ENCODE measurements around the gene TCTN3.
"Not testable (repeated sequence)": the region's sequence is repeated elsewhere in the genome, so short reads cannot be mapped to it uniquely, and the experiment has no call there.

The TCTN3 gene

DNA sequence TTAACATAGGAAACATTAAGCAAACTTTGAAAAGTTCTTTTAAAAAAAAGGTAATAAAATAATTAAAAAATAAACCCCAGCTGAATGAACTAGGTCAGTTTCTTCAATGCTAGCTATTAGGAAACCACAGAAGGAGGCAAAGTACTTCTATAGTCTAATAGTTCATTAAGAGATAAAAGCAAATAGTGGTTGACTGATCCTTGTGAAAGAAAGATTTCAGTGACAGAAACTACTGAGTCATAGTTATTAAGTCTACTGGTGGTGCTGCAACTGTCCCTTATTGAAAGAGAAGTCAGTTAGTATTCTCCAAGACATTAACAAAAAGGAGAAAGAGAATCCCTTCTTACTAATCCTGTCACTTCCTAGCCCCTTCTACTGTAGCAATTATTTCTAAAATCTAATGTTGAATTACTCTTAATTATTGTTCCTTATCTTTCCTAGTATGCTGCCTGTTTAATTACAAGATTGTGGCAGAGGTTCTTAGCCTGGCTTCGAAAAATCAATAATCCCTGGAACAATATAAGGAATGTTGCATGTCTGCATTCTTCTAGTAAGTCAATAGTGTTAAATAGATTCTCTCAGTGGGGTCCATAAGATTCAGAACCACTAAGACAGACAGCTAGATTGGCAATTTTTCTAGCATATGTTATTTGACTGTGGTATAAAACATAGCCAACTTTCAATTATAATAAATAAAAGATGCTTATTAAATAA, 18.2 kb downstream of the TCTN3 start:
- no peak for DNase-seq

DNA sequence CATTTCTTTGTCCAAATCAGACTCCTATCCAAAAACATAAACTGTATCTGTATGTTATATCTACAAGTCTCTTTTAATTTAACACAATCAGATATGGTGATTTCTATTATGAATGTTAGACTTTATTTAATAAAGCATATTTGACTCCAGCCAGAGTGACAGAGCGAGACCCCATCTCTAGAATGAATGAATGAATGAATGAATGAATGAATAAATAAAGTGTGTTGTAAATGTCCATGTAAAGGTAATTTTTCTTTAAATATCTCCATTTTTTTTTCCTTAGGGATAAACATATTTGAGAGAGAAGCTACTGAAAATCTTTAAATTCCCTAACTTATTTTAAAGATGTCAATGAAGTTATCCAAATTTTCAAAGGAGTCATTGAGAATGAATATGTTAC, 19.1 kb downstream of the TCTN3 start:
- no peak for DNase-seq

DNA sequence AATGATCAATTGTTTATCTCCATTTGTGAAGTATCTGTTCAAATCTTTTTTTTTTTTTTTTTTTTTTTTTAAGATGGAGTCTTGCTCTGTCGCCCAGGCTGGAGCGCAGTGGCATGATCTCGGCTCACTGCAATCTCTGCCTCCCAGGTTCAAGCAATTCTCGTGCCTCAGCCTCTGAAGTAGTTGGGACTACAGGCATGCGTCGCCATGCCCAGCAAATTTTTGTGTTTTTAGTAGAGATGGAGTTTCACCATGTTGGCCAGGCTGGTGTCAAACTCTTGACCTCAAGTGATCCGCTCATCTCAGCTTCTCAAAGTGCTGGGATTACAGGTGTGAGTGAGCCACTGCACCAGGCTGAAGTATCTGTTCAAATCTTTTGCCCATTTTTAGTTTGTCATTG, 21.1 kb downstream of the TCTN3 start:
- not testable (repeated sequence) for DNase-seq

- no peak for DNase-seq
Observed at GRCh38 chr10:95664543-95664942, 29.2 kb downstream of the TCTN3 start.

DNA sequence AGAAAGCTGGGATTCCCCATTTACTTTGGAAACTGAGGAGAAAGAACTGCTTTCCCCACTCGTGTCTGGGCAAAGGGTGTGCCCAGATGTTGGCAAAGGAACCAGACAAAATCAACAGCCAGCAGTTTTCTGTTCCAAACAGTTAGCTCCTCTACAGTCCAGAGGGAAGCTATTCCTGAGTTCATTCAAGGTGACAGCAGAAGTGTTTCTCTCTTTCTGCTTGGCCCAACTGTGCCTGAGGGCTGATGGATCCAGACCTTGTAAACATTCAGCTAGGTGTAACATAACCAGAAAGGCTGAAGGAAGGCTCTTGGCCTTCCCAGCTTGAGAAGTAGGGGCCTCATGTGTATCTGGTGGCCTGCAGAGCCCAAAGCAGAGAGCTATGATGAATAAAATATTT, 30.2 kb downstream of the TCTN3 start:
- DNase-seq, result no peak

DNA sequence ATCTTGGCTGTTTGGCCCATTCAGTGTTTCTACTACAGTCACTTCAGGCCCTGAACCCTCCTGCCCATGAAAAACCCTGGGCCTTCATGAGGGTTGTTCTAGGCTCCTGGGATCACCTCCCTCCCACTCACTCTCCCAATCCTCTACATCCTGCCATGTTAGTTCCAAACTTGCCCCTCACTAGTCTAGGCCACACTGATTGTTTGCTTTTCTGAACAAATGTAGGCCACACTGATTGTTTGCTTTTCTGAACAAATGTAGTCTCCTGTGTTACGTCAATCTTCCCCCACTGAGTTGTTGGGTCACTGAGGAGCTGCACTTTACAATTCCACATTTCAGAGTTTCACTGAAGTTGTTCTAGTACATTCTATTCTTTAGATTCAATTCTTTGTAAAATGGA, 31.9 kb downstream of the TCTN3 start:
- no peak for DNase-seq

- peak; percentile 2 for DNase-seq
Observed at GRCh38 chr10:95660283-95660682, 33.4 kb downstream of the TCTN3 start.

DNA sequence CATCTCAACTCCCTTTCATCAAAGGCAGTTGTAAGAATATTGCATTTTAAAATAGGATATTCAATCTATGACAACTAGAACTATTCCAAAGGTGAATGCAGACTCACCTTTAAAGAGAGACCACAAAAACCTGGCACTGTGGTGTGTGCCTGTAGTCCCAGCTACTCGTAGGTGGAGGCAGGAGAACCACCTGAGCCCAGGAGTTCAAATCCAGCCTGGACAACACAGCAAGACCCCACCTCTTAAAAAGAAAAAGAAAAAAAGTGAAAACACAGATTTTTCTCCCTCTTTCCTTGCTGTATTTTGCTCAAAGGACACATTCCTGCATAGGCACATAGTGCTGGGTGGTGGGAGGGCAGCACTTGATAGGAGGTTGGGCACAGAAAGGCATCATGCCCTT, 36.5 kb downstream of the TCTN3 start:
- DNase-seq, result no peak

DNA sequence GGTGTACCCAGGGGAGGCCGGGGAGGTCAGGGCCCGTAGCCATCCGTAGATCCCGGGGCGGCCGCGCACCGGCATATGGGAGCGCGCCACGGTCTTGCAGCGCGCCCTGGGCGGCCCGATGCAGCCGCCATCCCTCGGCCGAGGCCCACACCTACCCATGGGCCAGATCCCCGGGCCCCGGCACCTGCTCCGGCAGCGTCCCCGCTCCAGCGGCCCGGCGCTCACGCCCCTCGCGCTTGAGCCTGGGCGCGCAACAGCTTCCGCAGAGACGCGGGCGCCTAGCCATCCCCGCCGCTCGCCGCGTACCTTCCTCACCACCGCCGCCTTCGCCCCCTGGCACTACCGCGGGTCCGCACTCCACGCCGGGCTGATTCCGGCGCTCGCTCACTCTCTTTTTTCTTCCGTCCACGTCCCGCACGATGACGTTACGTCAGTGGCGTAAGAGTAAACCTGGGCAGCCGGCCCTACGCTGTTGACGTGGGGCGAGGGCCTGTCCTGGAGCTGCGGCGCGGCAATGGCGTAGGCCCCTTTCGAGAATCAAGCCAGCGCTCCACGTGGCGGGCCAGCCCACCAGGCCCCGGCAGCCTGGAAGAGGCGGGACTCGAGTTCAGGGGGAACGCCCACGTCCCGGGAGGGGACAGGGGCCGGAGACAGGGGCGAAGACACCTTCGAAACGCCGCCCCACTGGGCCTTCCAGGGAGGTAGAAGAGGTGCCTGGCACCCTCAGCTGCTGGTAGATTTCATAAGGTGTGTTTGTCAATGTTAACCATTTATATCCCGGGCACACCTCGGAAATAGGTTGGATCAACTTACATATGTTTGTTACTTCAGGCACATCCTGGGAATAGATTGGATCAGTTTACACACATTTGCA, 37.2 kb downstream of the TCTN3 start, which contains the start of gene ALDH18A1:
Gene ALDH18A1 (minus strand): TSS at position 421 of the 874 bp plus-strand sequence. CDS start 3,334 bp downstream, outside the sequence.
- DNase-seq, result peak; percentile 88

- no peak for DNase-seq
Observed at GRCh38 chr10:95655571-95656290, 38.0 kb downstream of the TCTN3 start.

GRCh38 chr10:95653895-95654294, 39.8 kb downstream of the TCTN3 start:
- DNase-seq, result no peak

GRCh38 chr10:95651346-95652060, 42.2 kb downstream of the TCTN3 start:
- DNase-seq, result no peak

GRCh38 chr10:95650232-95650631, 43.5 kb downstream of the TCTN3 start:
- DNase-seq, result peak; percentile 42

DNA sequence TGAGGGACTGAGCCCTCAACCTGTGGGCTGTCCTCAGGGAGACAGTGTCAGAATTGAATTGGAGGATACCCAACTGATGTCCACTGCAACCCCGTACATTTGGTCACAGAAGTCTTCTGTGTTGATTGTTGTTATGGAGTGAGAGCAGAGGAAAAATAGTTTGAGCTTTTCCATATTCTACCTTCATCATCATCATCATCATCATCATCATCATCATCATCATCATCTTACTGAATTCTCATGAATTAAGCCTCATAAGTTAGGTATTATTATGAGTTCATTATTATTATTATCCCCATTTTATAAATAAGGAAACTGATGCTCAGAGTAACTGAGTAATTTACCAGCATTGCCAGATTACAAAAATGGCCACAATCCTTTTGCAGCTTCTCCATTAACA, 45.6 kb downstream of the TCTN3 start:
- DNase-seq, result no peak

- no peak for DNase-seq
Observed at GRCh38 chr10:95646160-95646559, 47.6 kb downstream of the TCTN3 start.

- DNase-seq, result no peak
Observed at GRCh38 chr10:95644901-95645300, 48.8 kb downstream of the TCTN3 start.

DNA sequence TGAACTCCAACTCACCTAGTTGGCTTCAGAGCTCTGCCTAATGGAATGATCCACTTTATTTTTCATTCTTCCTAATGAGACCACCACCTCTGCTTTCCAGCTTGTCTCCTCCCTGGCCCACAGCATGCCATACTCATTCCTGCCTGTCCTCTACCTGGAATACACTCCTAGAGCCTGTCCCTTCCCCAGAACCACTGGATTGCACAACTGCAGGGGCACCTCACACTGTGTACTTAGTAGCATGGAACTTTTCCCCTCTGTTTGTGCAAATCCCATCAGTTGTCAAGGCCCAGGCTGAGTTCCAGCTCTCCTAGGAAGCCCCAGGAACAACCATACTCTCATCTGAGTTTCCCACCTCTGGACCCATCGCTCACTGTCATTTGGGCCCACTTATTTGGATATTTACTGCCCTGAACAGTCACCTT, 52.8 kb downstream of the TCTN3 start:
- DNase-seq, result no peak

GRCh38 chr10:95637911-95638310, 55.8 kb downstream of the TCTN3 start:
- no peak for DNase-seq

- no peak for DNase-seq
Observed at GRCh38 chr10:95637140-95637539, 56.6 kb downstream of the TCTN3 start.

DNA sequence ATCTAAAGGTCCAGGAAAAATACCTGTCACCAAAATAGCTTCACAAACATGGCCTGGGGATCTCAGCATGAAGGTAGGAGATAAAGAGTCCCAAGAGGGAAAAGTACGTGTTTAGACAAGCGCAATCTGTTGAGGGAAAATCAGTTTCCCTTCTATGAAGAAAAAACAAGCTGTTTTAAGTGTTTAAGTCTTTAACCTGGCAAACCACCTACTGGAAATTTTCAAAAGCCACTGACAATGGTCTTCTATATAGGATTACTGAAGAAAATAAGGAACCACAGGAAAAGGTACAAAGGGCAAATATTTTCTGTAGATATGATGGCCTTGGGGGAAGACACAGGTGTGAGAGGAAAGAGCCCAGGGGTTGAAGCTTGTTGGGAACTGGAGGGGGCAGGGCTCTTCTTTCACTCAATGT, 58.4 kb downstream of the TCTN3 start:
- DNase-seq, result no peak

- DNase-seq, result no peak
Observed at GRCh38 chr10:95628786-95629185, 64.9 kb downstream of the TCTN3 start.

DNA sequence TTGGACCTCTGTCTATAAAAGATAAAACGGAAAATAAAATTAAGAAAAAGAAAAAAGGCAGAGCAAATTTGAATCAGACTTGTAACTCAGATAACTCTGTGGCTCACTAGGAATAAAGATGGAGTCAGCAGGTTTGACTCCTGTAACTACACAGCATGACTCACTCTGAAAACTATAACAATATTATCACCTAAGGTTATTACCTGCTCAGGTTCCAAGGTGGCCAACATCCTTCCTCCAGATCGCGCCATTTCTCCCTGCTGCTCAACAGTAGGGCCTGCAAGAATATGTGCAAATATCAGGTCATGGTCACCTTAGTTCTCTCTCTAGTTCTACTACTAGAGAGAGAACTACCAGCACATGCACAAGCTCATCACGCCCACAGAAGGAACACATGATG, 67.2 kb downstream of the TCTN3 start:
- no peak for DNase-seq

DNA sequence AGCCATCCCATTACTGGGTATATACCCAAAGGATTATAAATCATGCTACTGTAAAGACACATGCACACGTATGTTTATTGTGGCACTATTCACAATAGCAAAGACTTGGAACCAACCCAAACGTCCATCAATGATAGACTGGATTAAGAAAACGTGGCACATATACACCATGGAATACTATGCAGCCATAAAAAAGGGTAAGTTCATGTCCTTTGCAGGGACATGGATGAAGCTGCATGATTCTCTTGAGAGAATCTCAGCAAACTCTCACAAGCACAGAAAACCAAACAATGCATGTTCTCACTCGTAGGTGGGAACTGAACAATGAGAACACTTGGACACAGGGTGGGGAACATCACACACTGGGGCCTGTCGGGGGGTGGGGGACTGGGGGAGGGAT, 73.3 kb downstream of the TCTN3 start:
- not testable (repeated sequence) for DNase-seq
